ENCODE measurements around the gene SPDYE3.
"Not testable (repeated sequence)": the region's sequence is repeated elsewhere in the genome, so short reads cannot be mapped to it uniquely, and the experiment has no call there.

DNA sequence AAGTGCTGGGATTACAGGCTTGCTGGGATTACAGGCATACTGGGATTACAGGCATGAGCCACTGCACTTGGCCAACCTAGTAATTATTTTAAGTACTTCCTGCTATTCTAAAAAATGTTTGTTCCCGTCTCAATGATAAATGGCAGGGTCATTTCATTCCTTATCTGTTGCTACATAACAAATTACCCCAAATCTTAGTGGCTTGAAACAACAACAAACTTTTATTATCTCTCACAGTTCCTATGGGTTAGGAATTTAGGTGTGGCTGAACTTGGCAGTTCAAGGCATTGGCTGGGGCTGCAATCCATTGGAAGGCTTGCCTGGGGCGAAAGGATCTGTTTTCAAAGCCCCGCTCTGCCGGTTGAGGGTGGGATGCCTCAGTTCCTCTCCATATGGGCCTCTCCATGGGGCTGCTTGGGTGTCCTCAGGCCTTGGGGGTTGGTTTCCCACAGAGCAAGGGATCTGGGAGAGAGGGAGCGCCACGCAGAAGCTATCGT, 42.8 kb upstream of the SPDYE3 start:
- TF ChIP-seq, protein P1, sequence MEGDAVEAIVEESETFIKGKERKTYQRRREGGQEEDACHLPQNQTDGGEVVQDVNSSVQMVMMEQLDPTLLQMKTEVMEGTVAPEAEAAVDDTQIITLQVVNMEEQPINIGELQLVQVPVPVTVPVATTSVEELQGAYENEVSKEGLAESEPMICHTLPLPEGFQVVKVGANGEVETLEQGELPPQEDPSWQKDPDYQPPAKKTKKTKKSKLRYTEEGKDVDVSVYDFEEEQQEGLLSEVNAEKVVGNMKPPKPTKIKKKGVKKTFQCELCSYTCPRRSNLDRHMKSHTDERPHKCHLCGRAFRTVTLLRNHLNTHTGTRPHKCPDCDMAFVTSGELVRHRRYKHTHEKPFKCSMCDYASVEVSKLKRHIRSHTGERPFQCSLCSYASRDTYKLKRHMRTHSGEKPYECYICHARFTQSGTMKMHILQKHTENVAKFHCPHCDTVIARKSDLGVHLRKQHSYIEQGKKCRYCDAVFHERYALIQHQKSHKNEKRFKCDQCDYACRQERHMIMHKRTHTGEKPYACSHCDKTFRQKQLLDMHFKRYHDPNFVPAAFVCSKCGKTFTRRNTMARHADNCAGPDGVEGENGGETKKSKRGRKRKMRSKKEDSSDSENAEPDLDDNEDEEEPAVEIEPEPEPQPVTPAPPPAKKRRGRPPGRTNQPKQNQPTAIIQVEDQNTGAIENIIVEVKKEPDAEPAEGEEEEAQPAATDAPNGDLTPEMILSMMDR (IDR thresholded peaks at IDR 0.05), result not testable (repeated sequence)
- TF ChIP-seq POLR2A (IDR thresholded peaks at IDR 0.05), result not testable (repeated sequence)
